SIG-M5 treated with dmso at 0.1 percent for 504 hours (cell line): ENCODE results near the gene ANKRD9.

Experiments
- DNase-seq: peaks from one replicate; lab custom pipeline; 2025; ENCODE audit not compliant: unreplicated experiment; lab: John Stamatoyannopoulos, UW

The ANKRD9 gene

DNA sequence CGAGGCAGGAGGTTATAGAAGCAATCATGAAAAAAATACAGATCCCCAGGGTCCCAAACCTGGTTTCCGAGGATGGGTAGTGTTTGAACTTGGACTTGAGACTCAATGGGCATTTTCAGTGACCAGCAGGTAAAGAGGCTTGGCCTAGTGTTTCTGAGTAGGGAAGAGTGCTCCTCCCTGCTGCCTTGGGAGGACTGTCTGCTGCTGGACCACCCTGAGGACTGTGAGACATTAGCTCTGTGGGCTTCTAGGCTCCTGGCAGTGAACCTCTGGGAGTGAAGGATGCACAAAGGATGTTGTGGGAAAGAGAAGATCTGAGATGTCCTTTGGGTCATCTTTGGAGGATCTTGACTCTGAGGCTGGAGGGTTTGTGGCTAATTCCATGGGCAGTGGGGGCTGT, 30.5 kb downstream of the ANKRD9 start:
- no peak for DNase-seq

GRCh38 chr14:102474934-102475333, 34.6 kb downstream of the ANKRD9 start:
- DNase-seq, result no peak

GRCh38 chr14:102473559-102473958, 36.0 kb downstream of the ANKRD9 start:
- no peak for DNase-seq

DNA sequence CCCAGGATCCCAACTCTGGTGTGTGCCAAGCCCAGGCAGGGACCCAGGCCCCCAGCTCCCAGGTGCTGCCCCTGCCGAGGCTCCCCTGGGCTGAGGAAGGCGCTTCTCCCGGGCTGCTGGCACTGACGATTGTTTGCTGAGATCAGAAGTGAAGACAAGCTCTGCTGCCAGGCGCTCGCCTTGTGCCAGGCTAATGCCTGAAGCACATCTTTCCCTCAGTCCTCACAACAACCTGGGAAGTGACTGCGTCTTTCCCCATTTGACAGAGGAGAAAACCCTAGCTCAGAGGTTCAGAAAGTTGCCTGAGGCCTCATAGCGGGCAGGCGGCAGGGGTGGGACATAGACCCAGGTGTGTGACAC, 36.8 kb downstream of the ANKRD9 start:
- DNase-seq, result no peak

- DNase-seq, result no peak
Observed at GRCh38 chr14:102471921-102472790, 37.4 kb downstream of the ANKRD9 start.

DNA sequence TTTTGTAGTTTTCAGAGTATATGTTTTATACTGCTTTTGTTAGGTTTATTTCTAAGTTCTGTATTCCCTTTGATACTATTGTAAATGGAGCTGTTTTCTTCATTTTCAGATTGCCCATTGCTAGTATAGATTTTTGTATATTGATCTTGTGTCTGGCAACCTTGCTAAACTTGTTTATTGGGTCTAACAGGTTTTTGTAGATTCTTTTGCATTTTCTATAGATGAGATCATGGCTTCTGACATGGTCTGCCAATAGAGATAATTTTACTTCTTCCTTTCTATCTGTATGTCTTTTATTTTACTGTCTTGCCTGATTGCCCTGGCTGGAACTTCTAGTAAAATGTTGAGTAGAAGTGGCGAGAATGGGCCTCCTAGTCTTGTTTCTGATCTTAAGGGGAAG, 40.3 kb downstream of the ANKRD9 start:
- no peak for DNase-seq

GRCh38 chr14:102464846-102465341, 44.7 kb downstream of the ANKRD9 start:
- no peak for DNase-seq

GRCh38 chr14:102464006-102464405, 45.6 kb downstream of the ANKRD9 start:
- DNase-seq, result no peak

GRCh38 chr14:102462391-102462790, 47.2 kb downstream of the ANKRD9 start:
- DNase-seq, result no peak

GRCh38 chr14:102461490-102462338, 47.9 kb downstream of the ANKRD9 start:
- DNase-seq, result no peak

DNA sequence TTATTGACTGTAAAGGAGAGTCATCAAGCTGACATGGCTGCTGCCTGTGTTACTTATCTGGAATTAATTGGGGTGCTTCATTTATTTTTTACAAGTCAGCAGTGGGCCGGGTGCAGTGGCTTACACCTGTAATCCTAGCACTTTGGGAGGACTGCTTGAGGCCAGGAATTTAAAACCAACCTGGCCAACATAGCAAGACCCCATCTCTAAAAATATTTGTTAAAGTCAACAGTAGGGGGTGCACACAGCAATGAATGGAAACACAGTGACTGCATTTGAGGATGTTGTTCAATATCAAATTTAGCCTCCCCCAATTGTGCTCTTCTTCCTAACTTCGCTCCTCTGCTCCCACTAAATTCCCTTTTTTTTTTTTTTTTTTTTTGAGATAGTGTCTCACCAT, 52.1 kb downstream of the ANKRD9 start:
- no peak for DNase-seq

- no peak for DNase-seq
Observed at GRCh38 chr14:102454711-102455110, 54.9 kb downstream of the ANKRD9 start.

- no peak for DNase-seq
Observed at GRCh38 chr14:102452302-102452701, 57.3 kb downstream of the ANKRD9 start.
